HG03342 (cell line): ENCODE data around the gene USF2.
"Not testable (repeated sequence)": the region's sequence is repeated elsewhere in the genome, so short reads cannot be mapped to it uniquely, and the experiment has no call there.

Experiments
- ATAC-seq: cut with Tn5 transposase; IDR thresholded peaks from one replicate; pipeline ENCODE4 v1.9.1; 2021; ENCODE audit warnings: mild to moderate bottlenecking, moderate library complexity; ENCODE audit not compliant: unreplicated experiment

Gene USF2

GRCh38 chr19:35284153-35285094 lies 15.7 kb downstream of the USF2 start:
- no peak for ATAC-seq

- no peak for ATAC-seq
Measured at GRCh38 chr19:35285095-35285449, 16.3 kb downstream of the USF2 start.

- ATAC-seq: not testable (repeated sequence)
Measured at GRCh38 chr19:35285465-35285864, 16.7 kb downstream of the USF2 start.

- not testable (repeated sequence) for ATAC-seq
Measured at GRCh38 chr19:35286101-35286500, 17.3 kb downstream of the USF2 start.

GRCh38 chr19:35287713-35288112 lies 19.0 kb downstream of the USF2 start:
- no peak for ATAC-seq

GRCh38 chr19:35288331-35288730 lies 19.6 kb downstream of the USF2 start:
- ATAC-seq: no peak

GRCh38 chr19:35288906-35289305 lies 20.1 kb downstream of the USF2 start:
- no peak for ATAC-seq

- ATAC-seq: no peak
Measured at GRCh38 chr19:35290381-35291127, 21.8 kb downstream of the USF2 start.

- no peak for ATAC-seq
Measured at GRCh38 chr19:35291259-35291658, 22.5 kb downstream of the USF2 start.

GRCh38 chr19:35291916-35292315 lies 23.2 kb downstream of the USF2 start, which contains the start of gene MAG:
Gene MAG (plus strand): TSS chr19:35292161. CDS start chr19:35295409, 3,248 bp downstream.
- no peak for ATAC-seq

GRCh38 chr19:35292421-35293362 lies 23.9 kb downstream of the USF2 start:
- ATAC-seq: no peak

- no peak for ATAC-seq
Measured at GRCh38 chr19:35293363-35293739, 24.6 kb downstream of the USF2 start.

- no peak for ATAC-seq
Measured at GRCh38 chr19:35293808-35294207, 25.0 kb downstream of the USF2 start.

GRCh38 chr19:35294328-35294727 lies 25.6 kb downstream of the USF2 start:
- ATAC-seq: no peak

- ATAC-seq: no peak
Measured at GRCh38 chr19:35294859-35295791, 26.4 kb downstream of the USF2 start.

- ATAC-seq: no peak
Measured at GRCh38 chr19:35295792-35296462, 27.2 kb downstream of the USF2 start.

GRCh38 chr19:35296644-35297514 lies 28.1 kb downstream of the USF2 start:
- no peak for ATAC-seq

- ATAC-seq: no peak
Measured at GRCh38 chr19:35297515-35297848, 28.7 kb downstream of the USF2 start.
